GM23338 (cell line): Measurements from ENCODE around the gene MYO5A. TPM values are rescaled to one million over a fixed set of nuclear protein-coding genes. Genes with fewer than 3 reads are reported as not detected.

ENCODE experiments used
- ATAC-seq: fragments of 200-7000 bp; cut with Tn5 transposase; 3 replicates; pipeline ENCODE4 v1.9.1; 2020
- DNase-seq: peaks from one replicate; pipeline ENCODE4 v3.0.0-alpha.2; 2015; ENCODE audit warnings: low spot score
- H2AFZ ChIP-seq: fragments of 200-600 bp; sonication (generic); 2 replicates; pipeline ENCODE4 v1.8.0; 2016; ENCODE audit warnings: antibody characterized with exemption, mild to moderate bottlenecking, moderate library complexity
- H3F3A ChIP-seq: fragments of 200-600 bp; sonication (generic); replicated peaks from 2 replicates; pipeline ENCODE4 v1.8.0; 2017; ENCODE audit warnings: antibody characterized with exemption, mixed run types, low read depth
- H3K27ac ChIP-seq: fragments of 200-600 bp; sonication (generic); 2 replicates; pipeline ENCODE4 v1.6.1; 2016; ENCODE audit warnings: low read depth
- H3K27me3 ChIP-seq: fragments of 200-600 bp; sonication (generic); 2 replicates; pipeline ENCODE4 v1.8.0; 2016; ENCODE audit warnings: mild to moderate bottlenecking, mixed run types, moderate library complexity; ENCODE audit not compliant: insufficient read depth
- H3K36me3 ChIP-seq: fragments of 200-600 bp; sonication (generic); 2 replicates; pipeline ENCODE4 v1.8.0; 2016; ENCODE audit warnings: mild to moderate bottlenecking; ENCODE audit not compliant: insufficient read depth
- H3K4me1 ChIP-seq: fragments of 200-600 bp; sonication (generic); 2 replicates; pipeline ENCODE4 v1.8.0; 2016; ENCODE audit warnings: mild to moderate bottlenecking, moderate library complexity; ENCODE audit not compliant: insufficient read depth
- H3K4me2 ChIP-seq: fragments of 200-600 bp; sonication (generic); 2 replicates; pipeline ENCODE4 v1.7.1; 2017; ENCODE audit warnings: mixed run types
- H3K4me3 ChIP-seq: fragments of 200-600 bp; sonication (generic); 2 replicates; pipeline ENCODE4 v1.6.1; 2016; ENCODE audit warnings: mixed run types
- H3K79me2 ChIP-seq: fragments of 200-600 bp; sonication (generic); replicated peaks from 2 replicates; pipeline ENCODE4 v1.8.0; 2017; ENCODE audit warnings: mild to moderate bottlenecking; ENCODE audit not compliant: insufficient read depth
- H3K9me2 ChIP-seq: fragments of 200-600 bp; sonication (generic); 2 replicates; pipeline ENCODE4 v1.8.0; 2017; ENCODE audit not compliant: insufficient read depth
- H4K20me1 ChIP-seq: fragments of 200-600 bp; sonication (generic); replicated peaks from 2 replicates; pipeline ENCODE4 v1.8.0; 2017; ENCODE audit warnings: mild to moderate bottlenecking; ENCODE audit not compliant: insufficient read depth
- H3K27ac Mint-ChIP-seq: 2 replicates; pipeline ENCODE4 v1.8.0; 2020; ENCODE audit warnings: inconsistent platforms, mild to moderate bottlenecking, moderate library complexity, mixed read lengths
- H3K27me3 Mint-ChIP-seq: 3 replicates; pipeline ENCODE4 v1.8.0; 2022; ENCODE audit warnings: low read depth, mild to moderate bottlenecking, moderate library complexity, mixed read lengths, inconsistent platforms; ENCODE audit not compliant: insufficient read depth, poor library complexity
- H3K36me3 Mint-ChIP-seq: 3 replicates; pipeline ENCODE4 v1.8.0; 2021; ENCODE audit warnings: low read depth, mild to moderate bottlenecking, inconsistent platforms, moderate library complexity, mixed read lengths
- H3K4me1 Mint-ChIP-seq: 3 replicates; pipeline ENCODE4 v1.8.0; 2020; ENCODE audit warnings: mild to moderate bottlenecking, inconsistent platforms, mixed read lengths
- H3K4me3 Mint-ChIP-seq: 3 replicates; pipeline ENCODE4 v1.8.0; 2021; ENCODE audit warnings: moderate library complexity, mild to moderate bottlenecking, inconsistent platforms, mixed read lengths
- H3K9me3 Mint-ChIP-seq: 3 replicates; pipeline ENCODE4 v1.8.0; 2020; ENCODE audit warnings: moderate library complexity, mild to moderate bottlenecking, inconsistent platforms, mixed read lengths
- CTCF ChIP-seq, 2 experiments: fragments of 200-600 bp in 1 of 2; sonication (generic) in 1 of 2; conservative IDR thresholded peaks; 2 replicates each; pipeline versions ENCODE4 v1.5.1 to v1.6.1; 2016 to 2017; ENCODE audit warnings: antibody characterized with exemption in 2 of 2, low read depth in 2 of 2, mild to moderate bottlenecking in 2 of 2, moderate library complexity in 1 of 2
- EZH2 ChIP-seq: fragments of 200-600 bp; sonication (generic); IDR thresholded peaks from one replicate; pipeline ENCODE4 v1.8.0; 2017; ENCODE audit warnings: antibody characterized with exemption, mild to moderate bottlenecking, low read depth; ENCODE audit not compliant: unreplicated experiment
- NANOG ChIP-seq: IDR thresholded peaks from 2 replicates; pipeline ENCODE4 v1.6.1; 2016; ENCODE audit warnings: antibody characterized with exemption, borderline replicate concordance
- POLR2AphosphoS5 ChIP-seq: IDR thresholded peaks from 2 replicates; pipeline ENCODE4 v1.6.1; 2016; ENCODE audit warnings: antibody characterized with exemption, low read depth
- ZNF114 ChIP-seq: fragments of 250-450 bp; sonication (Bioruptor Pico); IDR thresholded peaks from 2 replicates; pipeline ENCODE4 v1.5.0; 2020; ENCODE audit warnings: mild to moderate bottlenecking, moderate library complexity
- polyA plus RNA-seq: library from polyadenylated mRNA; unstranded; fragments of >200 nt; fragmentation: Nextera tagmentation; extraction: Ambion mirVana; gene quantifications from 2 replicates; pipeline ENCODE4 v1.2.1, GENCODE V29; 2016
- total RNA-seq: library from RNA; depleted of rRNA; stranded (reverse); fragments of >200 nt; shearing (Covaris generic); gene quantifications from 2 replicates; pipeline ENCODE4 v1.2.3, GENCODE V29; 2014
- TF ChIP-seq, protein P1 (sequence below): IDR thresholded peaks from one replicate; pipeline ENCODE4 v1.6.1; 2018; ENCODE audit warnings: antibody characterized with exemption; ENCODE audit not compliant: unreplicated experiment
- TF ChIP-seq, protein P2 (sequence below): IDR thresholded peaks from 2 replicates; pipeline ENCODE4 v1.6.1; 2016; ENCODE audit warnings: antibody characterized with exemption

MYO5A gene
- total and polyA plus RNA-seq, 2 experiments from 2014 or later: 5.7 to 31.8 TPM

- Histone ChIP-seq H3K4me1 (peaks cover 14% of the 10 kb centered on the region), H3K27me3 (peaks cover 41% of the 10 kb centered on the region), H2AFZ (no peak overlapping the region), H4K20me1 (peaks cover 5% of the 10 kb centered on the region; the same call in 1 of the 2 replicates), H3K36me3 (no peaks in the 10 kb centered on the region), H3K4me3 (no peak overlapping the region), H3K4me2 (no peak overlapping the region), H3K27ac (no peak overlapping the region), H3F3A (peaks cover 22% of the 10 kb centered on the region), H3K9me2 (no peaks in the 10 kb centered on the region; the same call in 1 of the 2 replicates), H3K79me2 (peaks cover 7% of the 10 kb centered on the region)
- H3K4me3 Mint-ChIP-seq: no peak overlapping the region
- H3K27me3 Mint-ChIP-seq: peaks cover 36% of the 10 kb centered on the region
- no peaks in the 10 kb centered on the region for H3K9me3 Mint-ChIP-seq
- ATAC-seq (no peak), DNase-seq (no peak)
- H3K4me1 Mint-ChIP-seq: peaks cover 10% of the 10 kb centered on the region
- H3K27ac Mint-ChIP-seq: no peak overlapping the region
- TF ChIP-seq POLR2AphosphoS5 (no peak), CTCF (conservative IDR thresholded peaks at IDR 0.05; ENCODE audit: low read depth in 2 of 2) (no peak), EZH2 (no peak), NANOG (no peak)
- no peaks in the 10 kb centered on the region; the same call in 2 of the 3 replicates for H3K36me3 Mint-ChIP-seq
Observed at GRCh38 chr15:52532427-52532826, 3.7 kb upstream of the MYO5A start.

GRCh38 chr15:52529940-52530339, 1.3 kb upstream of the MYO5A start:
- Histone ChIP-seq H3K9me2 (no peaks in the 10 kb centered on the region), H3K4me2 (peak overlapping the region; percentile 98), H3K4me3 (peak overlapping the region; percentile 93), H3F3A (peaks cover 24% of the 10 kb centered on the region), H3K27ac (no peak overlapping the region), H3K27me3 (peaks cover 50% of the 10 kb centered on the region), H3K4me1 (peaks cover 14% of the 10 kb centered on the region), H4K20me1 (peaks cover 5% of the 10 kb centered on the region), H3K36me3 (no peaks in the 10 kb centered on the region), H3K79me2 (peaks cover 28% of the 10 kb centered on the region), H2AFZ (peak overlapping the region; percentile 96)
- H3K36me3 Mint-ChIP-seq: no peaks in the 10 kb centered on the region; the same call in 2 of the 3 replicates
- H3K27ac Mint-ChIP-seq: no peak overlapping the region
- H3K4me1 Mint-ChIP-seq: peaks cover 13% of the 10 kb centered on the region
- no peaks in the 10 kb centered on the region for H3K9me3 Mint-ChIP-seq
- peak overlapping the region; percentile 66 for H3K4me3 Mint-ChIP-seq
- DNase-seq: no peak
- H3K27me3 Mint-ChIP-seq: peaks cover 38% of the 10 kb centered on the region
- no peak for ATAC-seq
- TF ChIP-seq ZNF114 (CRISPR knock-in tag): no peak
- TF ChIP-seq EZH2: peak; percentile 45

GRCh38 chr15:52529341-52529924, 753 bp upstream of the MYO5A start:
- Histone ChIP-seq H3K27ac (0 out of 2 replicates have a peak overlapping the region, but pooled peaks have one; percentile 55), H3K4me2 (peak overlapping the region; percentile 98), H3K9me2 (no peaks in the 10 kb centered on the region), H4K20me1 (peaks cover 5% of the 10 kb centered on the region), H3F3A (peaks cover 24% of the 10 kb centered on the region), H3K4me1 (peaks cover 14% of the 10 kb centered on the region), H3K4me3 (peak overlapping the region; percentile 93), H3K27me3 (peaks cover 50% of the 10 kb centered on the region), H2AFZ (peak overlapping the region; percentile 96), H3K79me2 (peaks cover 34% of the 10 kb centered on the region), H3K36me3 (no peaks in the 10 kb centered on the region)
- peaks cover 13% of the 10 kb centered on the region for H3K4me1 Mint-ChIP-seq
- peak overlapping the region; percentile 66 for H3K4me3 Mint-ChIP-seq
- no peaks in the 10 kb centered on the region; the same call in 2 of the 3 replicates for H3K36me3 Mint-ChIP-seq
- no peaks in the 10 kb centered on the region for H3K9me3 Mint-ChIP-seq
- ATAC-seq: peak; percentile 58
- H3K27ac Mint-ChIP-seq: no peak overlapping the region
- peak; percentile 51 for DNase-seq
- peaks cover 38% of the 10 kb centered on the region for H3K27me3 Mint-ChIP-seq
- TF ChIP-seq CTCF (conservative IDR thresholded peaks at IDR 0.05; ENCODE audit: low read depth in 2 of 2): no peak
- TF ChIP-seq ZNF114 (CRISPR knock-in tag): no peak
- TF ChIP-seq NANOG: no peak
- 0 out of 2 replicates have a peak, but pooled peaks have one; percentile 19 for TF ChIP-seq POLR2AphosphoS5
- TF ChIP-seq, protein P1, sequence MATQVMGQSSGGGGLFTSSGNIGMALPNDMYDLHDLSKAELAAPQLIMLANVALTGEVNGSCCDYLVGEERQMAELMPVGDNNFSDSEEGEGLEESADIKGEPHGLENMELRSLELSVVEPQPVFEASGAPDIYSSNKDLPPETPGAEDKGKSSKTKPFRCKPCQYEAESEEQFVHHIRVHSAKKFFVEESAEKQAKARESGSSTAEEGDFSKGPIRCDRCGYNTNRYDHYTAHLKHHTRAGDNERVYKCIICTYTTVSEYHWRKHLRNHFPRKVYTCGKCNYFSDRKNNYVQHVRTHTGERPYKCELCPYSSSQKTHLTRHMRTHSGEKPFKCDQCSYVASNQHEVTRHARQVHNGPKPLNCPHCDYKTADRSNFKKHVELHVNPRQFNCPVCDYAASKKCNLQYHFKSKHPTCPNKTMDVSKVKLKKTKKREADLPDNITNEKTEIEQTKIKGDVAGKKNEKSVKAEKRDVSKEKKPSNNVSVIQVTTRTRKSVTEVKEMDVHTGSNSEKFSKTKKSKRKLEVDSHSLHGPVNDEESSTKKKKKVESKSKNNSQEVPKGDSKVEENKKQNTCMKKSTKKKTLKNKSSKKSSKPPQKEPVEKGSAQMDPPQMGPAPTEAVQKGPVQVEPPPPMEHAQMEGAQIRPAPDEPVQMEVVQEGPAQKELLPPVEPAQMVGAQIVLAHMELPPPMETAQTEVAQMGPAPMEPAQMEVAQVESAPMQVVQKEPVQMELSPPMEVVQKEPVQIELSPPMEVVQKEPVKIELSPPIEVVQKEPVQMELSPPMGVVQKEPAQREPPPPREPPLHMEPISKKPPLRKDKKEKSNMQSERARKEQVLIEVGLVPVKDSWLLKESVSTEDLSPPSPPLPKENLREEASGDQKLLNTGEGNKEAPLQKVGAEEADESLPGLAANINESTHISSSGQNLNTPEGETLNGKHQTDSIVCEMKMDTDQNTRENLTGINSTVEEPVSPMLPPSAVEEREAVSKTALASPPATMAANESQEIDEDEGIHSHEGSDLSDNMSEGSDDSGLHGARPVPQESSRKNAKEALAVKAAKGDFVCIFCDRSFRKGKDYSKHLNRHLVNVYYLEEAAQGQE: no peak
- no peak for TF ChIP-seq EZH2
- TF ChIP-seq, protein P2, sequence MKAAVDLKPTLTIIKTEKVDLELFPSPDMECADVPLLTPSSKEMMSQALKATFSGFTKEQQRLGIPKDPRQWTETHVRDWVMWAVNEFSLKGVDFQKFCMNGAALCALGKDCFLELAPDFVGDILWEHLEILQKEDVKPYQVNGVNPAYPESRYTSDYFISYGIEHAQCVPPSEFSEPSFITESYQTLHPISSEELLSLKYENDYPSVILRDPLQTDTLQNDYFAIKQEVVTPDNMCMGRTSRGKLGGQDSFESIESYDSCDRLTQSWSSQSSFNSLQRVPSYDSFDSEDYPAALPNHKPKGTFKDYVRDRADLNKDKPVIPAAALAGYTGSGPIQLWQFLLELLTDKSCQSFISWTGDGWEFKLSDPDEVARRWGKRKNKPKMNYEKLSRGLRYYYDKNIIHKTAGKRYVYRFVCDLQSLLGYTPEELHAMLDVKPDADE: no peak
